Skeletal muscle cell (primary cell): ENCODE data around the gene SLC7A5.

Experiments
- DNase-seq: peaks from one replicate; pipeline ENCODE4 v3.0.0-alpha.2; 2010; ENCODE audit warnings: low read depth
- H3K4me3 ChIP-seq: 2 replicates; pipeline ENCODE4 v1.5.1; 2011; ENCODE audit warnings: low read depth, mild to moderate bottlenecking, control low read depth, low read length, moderate library complexity

Gene SLC7A5

DNA sequence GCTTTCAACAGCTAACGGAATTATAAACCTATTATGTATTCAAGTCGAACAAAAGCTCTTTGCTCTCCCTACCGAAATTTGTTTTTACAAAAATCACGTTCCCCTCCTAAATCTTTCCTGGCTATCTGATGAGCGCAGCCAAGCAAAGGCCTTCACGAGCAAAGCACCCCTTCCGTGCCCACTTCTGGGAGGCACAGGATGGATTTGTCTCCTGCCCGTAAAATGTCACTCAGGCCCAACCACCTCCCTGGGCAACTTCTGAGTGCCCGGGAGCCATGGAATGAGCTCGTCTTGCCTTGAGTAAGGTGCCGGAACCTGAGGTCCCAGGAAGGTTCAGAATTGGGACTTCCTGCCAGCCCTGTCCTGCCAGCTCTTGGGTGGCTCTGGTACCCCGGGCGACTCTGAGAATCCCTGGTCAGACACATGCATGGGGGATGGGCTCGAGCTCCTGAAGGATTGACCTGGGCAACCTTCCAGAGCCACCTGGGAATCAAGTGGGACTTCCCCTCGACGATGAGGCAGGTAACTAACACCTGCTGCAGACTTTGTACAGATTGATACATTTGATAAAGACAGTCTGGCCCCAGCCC lies 19.8 kb downstream of the SLC7A5 start:
- no peak for DNase-seq

DNA sequence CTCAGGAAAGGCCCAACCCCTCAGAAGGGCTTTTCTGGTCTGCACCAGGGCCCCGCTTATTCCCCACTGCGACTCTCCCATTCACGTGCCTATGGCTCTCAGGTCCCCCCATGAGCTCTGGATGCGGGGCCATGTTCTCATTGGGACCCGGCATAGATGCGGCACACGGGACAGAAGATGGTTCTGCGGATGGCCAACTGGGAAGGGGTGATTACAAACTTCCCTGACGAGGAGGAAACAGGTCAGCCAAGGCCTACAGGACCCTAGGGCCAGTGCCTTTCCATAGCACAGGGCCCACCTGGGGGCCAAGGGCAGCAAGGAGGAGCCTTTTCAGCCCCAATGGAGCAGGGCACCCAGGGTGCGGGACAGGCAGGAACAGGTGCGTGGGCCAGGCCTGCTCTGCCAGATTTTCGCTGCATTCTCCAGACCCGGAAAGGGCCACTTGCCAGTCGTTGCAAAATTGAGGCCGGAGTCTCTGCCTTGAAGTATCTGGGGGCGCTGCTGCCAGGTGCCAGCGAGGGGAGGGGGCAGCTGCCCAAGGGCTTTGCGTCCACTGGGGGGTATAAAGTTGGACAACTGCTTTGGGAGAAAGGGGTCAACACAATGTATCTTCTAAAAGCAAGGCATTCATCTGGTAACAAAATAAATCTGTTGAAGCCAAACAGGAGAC lies 20.5 kb downstream of the SLC7A5 start:
- no peak for DNase-seq
- no peak overlapping the region for H3K4me3 ChIP-seq

More for the DNA sequence above, 19.8 kb downstream of the SLC7A5 start:
- no peak overlapping the region for H3K4me3 ChIP-seq

DNA sequence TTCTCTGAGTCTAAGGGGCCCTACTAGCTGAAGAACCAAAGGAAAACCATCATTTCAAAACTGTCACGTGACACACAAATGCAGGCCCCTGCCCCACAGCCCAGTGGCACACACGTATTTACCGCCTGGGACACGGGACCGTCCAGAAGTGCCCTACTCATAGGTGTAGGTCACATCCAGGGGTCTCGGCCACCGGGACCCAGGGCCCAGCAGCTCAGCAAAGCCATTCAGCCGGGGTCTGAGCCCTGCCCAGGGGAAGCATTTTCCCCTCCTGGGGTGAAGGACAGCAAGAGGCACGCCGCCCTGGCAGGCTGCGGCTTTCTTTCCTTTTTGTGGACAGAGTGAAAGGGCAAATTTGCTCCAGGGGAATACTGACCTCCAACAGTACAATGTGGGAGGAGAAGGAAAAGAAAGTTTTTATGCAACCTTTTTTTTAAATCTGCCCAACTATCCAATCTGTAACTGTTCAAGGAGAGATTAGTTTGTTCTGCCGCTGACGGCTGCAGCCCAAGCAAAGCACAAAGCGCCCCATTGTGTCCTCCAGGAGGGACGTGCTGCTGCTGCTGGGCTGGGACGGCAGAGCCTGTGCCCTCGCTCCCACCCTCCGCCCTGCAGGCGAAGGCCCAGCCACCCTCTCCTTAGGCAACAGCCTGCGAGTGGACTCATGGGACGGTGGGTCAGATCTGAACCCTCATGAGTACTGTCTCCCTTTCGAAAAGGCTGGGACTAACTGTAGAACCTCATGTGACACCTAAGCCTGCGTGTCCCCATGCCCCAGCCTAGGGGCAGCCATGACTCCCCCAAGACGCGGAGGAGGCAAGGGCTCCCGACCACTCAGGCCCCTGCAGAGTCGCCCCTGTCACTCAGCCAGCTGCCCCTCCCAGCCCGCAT lies 21.3 kb downstream of the SLC7A5 start:
- no peak overlapping the region for H3K4me3 ChIP-seq
- no peak for DNase-seq

DNA sequence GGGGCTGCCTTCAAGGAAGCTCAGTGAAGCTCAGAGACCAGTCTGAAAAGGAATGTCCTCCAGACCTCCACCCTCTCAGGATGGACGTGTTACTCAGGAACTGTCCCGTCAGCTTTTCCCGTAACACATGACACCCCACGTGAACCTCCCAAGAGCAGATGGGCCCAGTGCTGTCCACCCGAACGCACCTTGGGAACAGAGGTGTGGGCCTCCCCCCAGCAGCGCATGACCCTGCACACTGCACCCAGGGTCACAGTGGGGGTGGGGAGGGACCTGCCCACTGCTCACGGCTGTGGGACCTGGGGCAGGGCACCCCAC lies 21.9 kb downstream of the SLC7A5 start:
- H3K4me3 ChIP-seq = no peak overlapping the region
- DNase-seq = no peak

DNA sequence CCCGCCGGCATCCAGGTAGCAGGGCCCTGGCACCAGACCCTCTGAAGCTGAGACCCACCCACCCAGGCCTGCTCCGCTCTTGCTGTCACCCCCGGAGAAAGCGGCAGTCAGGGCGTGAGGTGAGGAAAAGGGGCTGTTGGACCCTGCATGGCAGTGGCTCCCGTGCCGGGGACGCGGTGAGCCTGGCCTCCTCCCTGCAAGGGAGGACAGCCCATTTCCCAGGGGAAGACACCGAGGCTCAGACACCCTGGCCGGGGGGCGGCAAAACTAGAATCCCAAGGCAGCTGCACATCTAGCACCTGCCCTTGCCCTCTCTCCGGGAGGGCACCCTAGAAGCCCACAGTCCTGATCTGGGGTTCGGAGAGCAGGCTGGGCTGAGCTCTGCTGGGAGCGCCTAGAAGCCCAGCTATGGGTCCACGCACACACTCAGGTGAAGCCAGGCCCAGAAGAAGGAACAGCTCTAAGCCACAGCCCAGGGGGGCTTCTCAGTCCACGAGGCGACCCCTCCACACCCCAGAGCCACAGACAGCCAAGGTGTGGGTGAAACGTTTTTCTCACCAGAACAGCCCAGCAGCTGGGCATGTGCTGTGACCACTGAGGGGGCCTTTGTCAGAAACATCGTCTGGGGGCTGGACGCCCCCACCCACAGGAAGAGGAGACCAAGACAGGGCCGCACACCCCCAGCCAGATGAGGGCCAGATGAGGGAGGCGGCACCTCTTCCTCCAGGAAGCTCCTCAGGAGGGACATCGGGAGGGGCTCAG lies 22.4 kb downstream of the SLC7A5 start:
- no peak for DNase-seq
- H3K4me3 ChIP-seq = no peak overlapping the region

DNA sequence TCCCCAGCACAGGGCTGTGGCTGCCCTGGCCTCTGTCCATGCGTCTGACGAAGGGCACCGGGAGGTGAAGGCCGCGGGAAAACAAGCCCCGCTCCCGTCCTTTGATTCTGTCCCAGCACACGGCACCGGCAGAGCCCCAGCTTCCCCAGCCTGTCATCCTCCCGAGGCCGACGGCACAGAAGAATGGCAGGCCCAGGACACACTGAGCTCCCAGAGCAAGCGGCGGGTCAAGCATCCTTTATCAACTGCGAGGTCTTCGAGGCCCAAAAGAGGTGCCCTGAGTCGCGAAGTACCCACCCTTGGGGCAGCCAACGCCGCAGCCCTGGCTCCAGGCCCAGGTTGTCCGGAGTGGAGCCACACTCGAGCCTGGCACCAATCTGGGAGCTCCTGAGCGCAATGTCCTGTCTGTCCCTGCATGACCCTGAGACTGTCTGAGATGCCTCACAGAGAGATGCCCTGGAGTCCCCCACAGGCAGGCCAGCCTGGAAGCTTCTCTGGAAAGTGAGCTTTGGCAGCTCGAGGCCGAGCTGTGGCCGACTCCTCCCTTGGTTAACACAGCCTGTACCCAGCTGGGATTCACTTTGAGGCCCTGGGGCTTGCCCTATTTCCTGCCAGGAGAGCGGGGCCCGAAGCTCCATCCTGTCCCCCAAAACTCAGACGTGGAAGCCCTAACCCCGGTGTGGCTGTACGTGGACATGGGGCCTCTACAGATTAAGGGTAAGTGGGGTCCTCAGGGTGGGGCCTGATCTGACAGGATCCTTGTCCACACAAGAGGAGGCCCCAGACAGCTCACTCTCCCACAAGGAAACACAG lies 23.3 kb downstream of the SLC7A5 start:
- H3K4me3 ChIP-seq = no peak overlapping the region
- no peak for DNase-seq

DNA sequence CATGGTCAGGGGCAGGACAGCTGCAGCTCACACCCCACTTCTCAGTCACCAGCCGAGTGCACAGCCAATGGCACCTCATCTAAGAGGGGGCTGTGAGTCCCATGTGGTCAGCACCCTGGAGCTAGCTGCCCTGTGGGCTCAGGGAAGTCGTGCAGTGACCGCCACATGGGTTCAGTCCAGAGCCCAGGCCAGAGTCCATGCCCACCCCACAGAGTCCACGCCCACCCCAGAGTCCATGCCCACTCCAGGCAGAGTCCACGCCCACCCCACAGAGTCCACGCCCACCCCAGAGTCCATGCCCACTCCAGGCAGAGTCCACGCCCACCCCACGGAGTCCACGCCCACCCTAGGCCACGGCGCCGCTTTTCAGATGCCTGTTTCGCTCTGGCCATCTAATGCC lies 24.1 kb downstream of the SLC7A5 start:
- no peak overlapping the region for H3K4me3 ChIP-seq
- DNase-seq = no peak

DNA sequence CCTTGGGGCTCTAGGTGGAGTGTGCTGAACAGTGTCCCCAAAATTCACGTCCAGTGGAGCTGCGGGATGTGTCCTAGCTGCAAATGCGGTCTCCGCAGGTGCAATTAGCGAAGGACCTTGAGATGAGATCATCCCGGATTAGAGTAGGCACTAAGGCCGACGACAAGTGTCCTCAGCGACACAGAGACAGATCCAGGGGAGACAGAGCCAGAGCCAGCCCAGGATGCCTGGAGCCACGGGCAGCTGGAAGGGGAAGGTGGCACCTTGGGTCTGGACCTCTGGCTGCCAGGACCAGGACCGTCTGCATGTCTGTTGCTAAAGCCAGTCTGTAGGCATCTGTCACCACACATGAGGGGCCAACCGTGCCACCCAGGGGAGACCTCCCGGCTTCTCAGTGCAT lies 24.5 kb downstream of the SLC7A5 start:
- H3K4me3 ChIP-seq = no peak overlapping the region
- no peak for DNase-seq

DNA sequence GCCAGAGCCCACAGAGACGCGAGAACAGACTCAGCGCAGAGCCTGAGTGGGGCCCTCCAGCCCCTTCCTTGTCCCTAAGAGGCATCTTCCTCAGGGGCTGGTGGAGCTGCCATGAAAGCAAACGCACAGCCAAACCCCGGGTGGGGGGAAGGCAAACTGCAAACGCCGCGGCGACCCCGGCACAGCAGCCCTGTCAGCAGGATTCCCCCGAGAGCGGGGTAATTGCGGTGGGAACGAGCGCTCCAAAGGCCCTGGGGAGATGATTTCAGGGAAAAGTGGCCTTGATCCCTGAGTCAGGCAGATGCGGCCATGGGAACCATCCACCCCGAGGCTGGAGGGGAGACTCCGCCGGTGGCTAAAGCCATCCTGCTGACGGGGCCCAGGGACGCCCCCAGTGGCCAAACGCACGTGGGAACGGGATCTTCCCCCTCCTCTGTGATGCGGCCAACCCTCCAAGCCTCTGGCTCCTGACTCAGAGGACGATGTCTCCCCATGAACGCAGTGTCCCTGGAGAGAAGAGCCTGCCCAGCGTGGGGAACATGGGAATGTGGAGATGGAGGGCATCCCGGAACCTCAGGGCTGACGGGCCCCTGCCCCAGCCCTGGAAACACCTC lies 25.1 kb downstream of the SLC7A5 start:
- H3K4me3 ChIP-seq = no peak overlapping the region
- peak; percentile 79 for DNase-seq

DNA sequence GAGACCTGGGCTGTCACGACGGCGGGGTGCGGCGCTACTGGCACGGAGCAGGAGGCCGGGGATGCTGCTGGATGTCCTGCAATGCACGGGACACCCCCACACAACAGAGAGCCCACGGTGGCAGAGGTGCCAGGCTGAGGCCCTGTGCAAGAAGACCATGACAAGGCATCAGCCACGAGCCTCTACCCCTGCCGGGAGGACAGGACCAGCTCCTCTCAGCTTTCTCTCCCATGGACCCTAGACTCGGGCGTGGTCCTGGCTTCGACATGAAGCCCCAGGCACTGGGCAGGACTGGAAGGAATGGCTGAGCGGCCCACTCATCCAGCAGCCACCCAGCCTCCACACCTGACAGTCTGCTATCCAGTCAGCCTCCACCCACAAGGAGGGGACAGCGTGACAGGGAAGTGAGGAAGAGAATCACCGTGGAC lies 25.6 kb downstream of the SLC7A5 start:
- no peak overlapping the region for H3K4me3 ChIP-seq

DNA sequence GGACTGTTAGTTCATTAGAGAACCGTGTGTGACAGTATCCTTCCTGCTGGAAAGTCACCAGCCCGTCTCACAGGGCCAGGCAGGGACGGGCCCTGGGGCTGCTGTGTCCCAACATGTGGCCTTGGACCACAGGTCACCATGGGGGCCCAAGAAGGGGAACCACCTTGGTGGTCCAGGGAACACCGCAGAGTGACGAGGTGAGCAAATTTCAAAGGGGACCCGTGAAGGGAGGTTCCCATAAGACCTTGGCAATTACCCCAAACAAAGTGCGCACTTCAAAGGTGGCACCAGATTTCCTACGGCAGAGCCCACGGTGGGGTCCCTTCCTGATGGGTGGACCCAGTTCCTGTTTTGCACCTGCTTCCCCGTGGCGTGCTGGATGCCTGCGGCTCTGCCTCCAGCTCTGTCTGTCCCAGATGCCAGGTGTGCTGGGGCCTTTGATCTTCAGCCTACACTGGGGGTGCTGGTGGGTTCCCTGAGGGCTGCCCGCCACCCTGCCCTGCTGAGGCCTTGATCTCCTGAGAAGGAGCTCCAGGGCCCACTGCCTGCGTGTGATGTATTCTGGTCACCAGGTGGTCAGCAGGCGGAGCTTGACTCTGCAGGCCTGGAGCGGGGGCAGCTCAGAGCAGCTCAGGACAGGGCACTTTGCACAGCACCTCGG lies 27.0 kb downstream of the SLC7A5 start:
- no peak overlapping the region for H3K4me3 ChIP-seq
- DNase-seq = no peak

More for the DNA sequence above, 25.6 kb downstream of the SLC7A5 start:
- no peak for DNase-seq

DNA sequence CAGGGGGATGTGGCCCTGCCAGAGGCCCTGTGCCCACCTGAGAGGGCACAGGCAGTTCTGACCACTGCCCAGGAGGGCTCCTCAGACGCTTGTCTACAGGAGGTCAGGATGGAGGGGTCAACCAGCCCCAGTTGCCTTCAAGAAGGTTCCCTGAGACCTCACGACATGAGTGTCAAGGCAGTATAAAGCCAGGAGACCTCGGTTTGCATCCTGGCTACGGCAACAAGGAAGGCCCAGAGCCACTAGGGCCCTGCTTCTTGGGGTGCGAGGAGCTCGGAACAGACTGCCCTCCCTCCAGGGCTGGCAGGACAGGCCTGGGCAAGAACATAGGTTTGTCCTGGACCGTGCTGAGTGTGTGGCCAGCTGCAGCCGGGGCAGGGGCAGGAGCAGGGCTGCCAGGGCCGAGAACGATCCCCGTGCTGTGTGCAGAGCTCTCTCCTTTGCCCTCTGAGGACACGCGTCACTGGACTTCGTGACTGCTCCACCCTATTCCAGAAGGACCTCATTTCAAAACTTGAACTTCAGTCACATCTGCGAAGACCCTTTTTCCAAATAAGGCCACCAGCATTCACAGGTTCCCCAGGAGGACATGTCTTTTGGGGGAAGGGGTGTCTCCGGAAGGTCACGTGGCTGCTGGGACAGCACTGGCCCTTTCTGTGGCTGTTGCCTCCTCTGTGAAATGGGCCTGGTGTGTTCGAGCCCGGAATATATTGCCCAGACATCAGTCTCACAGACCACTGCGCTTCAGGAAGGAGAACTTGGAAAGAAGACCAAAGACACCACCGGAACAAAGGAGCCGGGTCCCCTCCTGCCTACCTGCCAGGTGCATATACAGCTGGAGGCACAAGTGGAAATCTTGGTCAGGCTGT lies 27.7 kb downstream of the SLC7A5 start:
- H3K4me3 ChIP-seq = no peak overlapping the region
- no peak for DNase-seq

DNA sequence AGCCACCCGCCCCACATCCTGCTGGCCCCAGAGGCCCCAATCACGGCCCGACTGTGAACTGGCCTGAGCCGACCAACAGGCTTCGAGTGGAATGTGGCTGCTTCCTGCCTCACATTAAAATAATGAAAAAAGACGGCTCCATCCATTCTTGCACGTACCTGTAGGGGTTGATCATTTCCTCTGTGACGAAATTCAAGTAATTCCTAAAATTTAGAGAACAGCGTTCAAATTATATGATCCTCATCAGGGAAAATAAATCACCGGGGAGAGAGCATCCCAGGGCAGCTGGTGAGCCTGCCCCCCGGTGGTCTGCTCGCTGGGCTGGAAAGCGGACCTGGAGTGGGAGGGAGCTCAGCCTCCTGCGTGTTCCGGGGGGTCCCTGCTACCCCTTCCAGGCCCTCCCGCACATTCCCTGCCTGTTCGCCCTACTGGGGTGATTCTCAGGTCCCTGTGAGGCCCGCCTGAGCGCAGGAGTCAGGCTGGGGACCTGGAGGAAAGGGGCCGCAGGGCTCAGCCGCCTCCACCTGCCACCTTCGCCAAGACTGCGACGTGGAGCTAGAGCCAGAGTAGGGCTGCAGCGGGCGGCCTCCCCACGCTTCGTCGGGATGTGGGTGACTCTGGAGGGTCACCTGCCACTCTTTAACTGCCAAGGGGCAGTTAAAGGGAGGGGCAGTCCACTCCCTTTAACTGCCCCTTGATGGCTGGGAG lies 28.9 kb downstream of the SLC7A5 start:
- no peak overlapping the region for H3K4me3 ChIP-seq
- no peak for DNase-seq

DNA sequence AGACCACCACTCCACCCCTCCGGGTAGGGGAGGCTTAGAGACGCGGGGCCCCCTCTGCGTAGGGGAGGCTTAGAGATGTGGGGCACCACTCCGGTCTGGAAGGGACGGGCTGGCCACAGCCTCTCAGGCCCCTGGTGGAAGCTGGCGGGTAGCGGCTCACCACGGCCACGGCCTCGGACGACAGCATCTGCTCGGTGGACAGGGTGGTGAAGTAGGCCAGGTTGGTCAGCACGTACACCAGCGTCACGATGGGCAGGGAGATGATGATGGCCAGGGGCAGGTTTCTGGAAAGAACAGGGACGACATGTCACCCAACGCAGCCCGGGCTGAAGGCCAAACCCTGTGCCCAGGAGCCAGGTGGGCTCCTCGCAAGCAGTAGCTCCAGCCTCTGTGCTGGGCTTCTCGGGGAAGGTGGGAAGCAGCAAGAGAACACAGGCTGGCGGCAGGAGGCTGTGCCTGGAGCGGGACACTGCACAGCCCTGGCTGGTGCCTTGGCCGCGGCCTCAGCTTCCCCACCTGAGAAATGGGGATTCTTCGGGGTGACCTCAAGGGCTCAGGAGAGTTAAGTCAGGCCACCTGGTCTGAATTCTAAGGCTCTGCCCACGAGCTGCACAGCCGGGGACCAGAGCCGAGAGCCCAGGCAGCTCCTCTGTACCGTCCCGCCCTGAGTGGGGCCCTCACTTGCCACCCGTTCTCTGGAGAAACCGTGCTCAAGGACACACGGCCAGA lies 29.6 kb downstream of the SLC7A5 start:
- H3K4me3 ChIP-seq = no peak overlapping the region
- DNase-seq = no peak

DNA sequence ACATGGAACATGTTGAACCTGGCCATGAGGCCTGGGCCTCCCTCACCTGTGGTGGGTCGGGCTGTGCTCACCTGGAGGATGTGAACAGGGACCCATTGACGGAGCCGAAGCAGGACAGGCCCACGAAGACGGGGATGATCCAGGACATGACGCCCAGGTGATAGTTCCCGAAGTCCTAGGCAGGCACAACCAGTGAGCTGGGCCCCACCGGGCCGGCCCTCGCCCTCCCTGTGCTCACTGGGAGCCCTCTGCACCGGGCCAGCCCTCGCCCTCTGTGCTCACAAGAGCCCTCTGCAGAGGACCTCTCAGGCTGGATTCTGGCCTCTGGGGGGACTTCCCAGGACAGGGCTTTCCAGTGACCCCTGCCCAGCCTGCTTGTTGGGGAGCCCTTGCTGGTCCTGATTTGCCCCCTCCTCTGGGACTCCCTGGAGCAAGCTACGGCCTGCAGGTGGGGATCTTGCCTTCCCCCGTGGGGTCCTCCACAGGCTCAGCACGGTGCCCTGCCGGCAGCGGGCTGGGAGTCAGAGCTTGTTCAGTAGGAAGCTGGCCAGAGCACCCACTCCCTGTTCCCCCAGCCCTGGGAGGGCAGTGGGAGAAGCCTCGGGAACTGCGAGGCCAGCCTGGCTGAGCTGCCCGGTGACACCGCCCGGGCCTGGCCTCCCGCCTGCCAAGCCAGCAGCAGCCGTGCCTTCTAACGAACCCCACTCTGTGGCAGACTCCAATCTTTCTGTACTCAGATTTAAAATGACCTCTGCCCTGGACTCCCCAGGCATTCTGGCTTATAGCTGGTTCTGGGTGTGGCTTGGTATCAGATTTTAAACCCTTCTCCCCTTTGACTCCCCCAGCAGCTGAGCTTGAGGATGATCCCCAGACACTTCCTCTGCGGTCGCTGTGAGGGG lies 30.4 kb downstream of the SLC7A5 start:
- DNase-seq = no peak
- H3K4me3 ChIP-seq = no peak overlapping the region
